Endothelial cell of umbilical vein (primary cell): Measurements from ENCODE around the gene AIG1. TPM values are rescaled to one million over a fixed set of nuclear protein-coding genes. Genes with fewer than 3 reads are reported as not detected.

ENCODE experiments used
- BruUV-seq: library from RNA; stranded (reverse); fragments of 400-500 nt; replicated peaks from 2 replicates; lab custom pipeline; 2021; lab: Mats Ljungman, UMichigan
- CTCF ChIA-PET: fragments of 300-600, 350-600 bp; sonication (Branson Sonifier 250); formaldehyde crosslinking; loops from one replicate; lab custom pipeline; 2021; ENCODE audit warnings: antibody characterized with exemption, inconsistent platforms; lab: Charles Lee
- POLR2A ChIA-PET: fragments of 300-600, 350-600 bp; sonication (Branson Sonifier 250); formaldehyde crosslinking; loops from one replicate; lab custom pipeline; 2021; ENCODE audit warnings: antibody characterized with exemption, inconsistent platforms; lab: Charles Lee
- DNase-seq: peaks from one replicate; pipeline ENCODE4 v3.0.0-alpha.2; 2011; ENCODE audit warnings: low read depth, low spot score
- FAIRE-seq: peaks from 2 replicates; lab custom pipeline; 2011; peaks lifted over from hg19 to GRCh38; lab: Jason Lieb, UNC
- H2AFZ ChIP-seq: 2 replicates; pipeline ENCODE4 v1.6.0; 2012; ENCODE audit warnings: low read depth, low read length, control low read depth, inconsistent platforms
- H3K27ac ChIP-seq: 2 replicates; pipeline ENCODE4 v1.5.1; 2011; ENCODE audit warnings: low read depth, mild to moderate bottlenecking, control low read depth, low read length, moderate library complexity; ENCODE audit not compliant: insufficient read depth
- H3K27me3 ChIP-seq, 2 experiments: 2 replicates each; pipeline versions ENCODE4 v1.6.0 to v1.6.1; 2011; ENCODE audit warnings: low read length in 2 of 2, mixed read lengths in 1 of 2; ENCODE audit not compliant: control insufficient read depth in 2 of 2, insufficient read depth in 2 of 2
- H3K36me3 ChIP-seq, 2 experiments: 2 replicates in 1 of 2; 3 replicates in 1 of 2; pipeline ENCODE4 v1.5.1; 2011; ENCODE audit warnings: low read length in 2 of 2, mild to moderate bottlenecking in 1 of 2, moderate library complexity in 1 of 2; ENCODE audit not compliant: control insufficient read depth in 2 of 2, insufficient read depth in 2 of 2; ENCODE audit errors: extremely low read depth in 1 of 2
- H3K4me1 ChIP-seq: 3 replicates; pipeline ENCODE4 v1.5.1; 2011; ENCODE audit warnings: mild to moderate bottlenecking, low read length; ENCODE audit not compliant: control insufficient read depth, insufficient read depth; ENCODE audit errors: extremely low read depth
- H3K4me2 ChIP-seq: 2 replicates; pipeline ENCODE4 v1.6.1; 2011; ENCODE audit warnings: low read length, control low read depth, mixed read lengths; ENCODE audit not compliant: insufficient read depth
- H3K4me3 ChIP-seq, 3 experiments: fragments of 200-600 bp in 1 of 3; sonication (generic), shearing (Covaris generic) in 1 of 3; replicated peaks in 1 of 3; 2 replicates each; pipeline ENCODE4 v1.5.1; 2011 to 2016; ENCODE audit warnings: control low read depth in 3 of 3, low read length in 3 of 3, mild to moderate bottlenecking in 2 of 3, inconsistent platforms in 1 of 3, low read depth in 1 of 3, moderate library complexity in 1 of 3; ENCODE audit not compliant: insufficient read depth in 1 of 3
- H3K79me2 ChIP-seq: 2 replicates; pipeline ENCODE4 v1.6.0; 2012; ENCODE audit warnings: low read length, inconsistent platforms; ENCODE audit not compliant: control insufficient read depth, insufficient read depth
- H3K9ac ChIP-seq: replicated peaks from 2 replicates; pipeline ENCODE3; 2011; ENCODE audit warnings: low read length, control low read depth; ENCODE audit not compliant: insufficient read depth; ENCODE audit errors: extremely low read depth
- H3K9me1 ChIP-seq: replicated peaks from 3 replicates; pipeline ENCODE4 v1.6.0; 2011; ENCODE audit warnings: mild to moderate bottlenecking, low read length; ENCODE audit not compliant: control insufficient read depth, insufficient read depth; ENCODE audit errors: extremely low read depth
- H3K9me3 ChIP-seq: replicated peaks from 2 replicates; pipeline ENCODE4 v1.5.1; 2012; ENCODE audit warnings: low read length, inconsistent platforms; ENCODE audit not compliant: control insufficient read depth, insufficient read depth
- H4K20me1 ChIP-seq: replicated peaks from 2 replicates; pipeline ENCODE3; 2011; ENCODE audit warnings: mild to moderate bottlenecking, low read length; ENCODE audit not compliant: control insufficient read depth, insufficient read depth; ENCODE audit errors: extremely low read depth
- CTCF ChIP-seq, 2 donors: IDR thresholded peaks; 1 replicate in 1 of 2; 2 replicates in 1 of 2; pipeline ENCODE4 v1.5.1; 2011; ENCODE audit warnings: low read length in 2 of 2, mild to moderate bottlenecking in 2 of 2, moderate library complexity in 2 of 2, control low read depth in 1 of 2, inconsistent platforms in 1 of 2, low read depth in 1 of 2; ENCODE audit not compliant: insufficient read depth in 1 of 2; ENCODE audit errors: extremely low read depth in 1 of 2
- EZH2 ChIP-seq: IDR thresholded peaks from 2 replicates; pipeline ENCODE4 v1.6.1; 2012; ENCODE audit warnings: borderline replicate concordance, low read depth, mild to moderate bottlenecking, moderate library complexity, low read length, inconsistent platforms; ENCODE audit not compliant: severe bottlenecking
- FOS ChIP-seq: IDR thresholded peaks from 2 replicates; pipeline ENCODE4 v1.6.1; 2011; ENCODE audit warnings: mild to moderate bottlenecking, low read length, moderate library complexity, borderline replicate concordance; ENCODE audit not compliant: insufficient read depth
- GATA2 ChIP-seq: IDR thresholded peaks from 2 replicates; pipeline ENCODE4 v1.7.0; 2011; ENCODE audit warnings: low read depth, mild to moderate bottlenecking, moderate library complexity, mixed read lengths, low read length; ENCODE audit not compliant: insufficient read length, insufficient read depth
- JUN ChIP-seq: IDR thresholded peaks from 2 replicates; pipeline ENCODE4 v1.6.1; 2011; ENCODE audit warnings: borderline replicate concordance, low read depth; ENCODE audit not compliant: insufficient read length, insufficient read depth
- MAX ChIP-seq: IDR thresholded peaks from 2 replicates; pipeline ENCODE4 v1.6.1; 2011; ENCODE audit not compliant: insufficient read depth, insufficient read length
- MYC ChIP-seq: IDR thresholded peaks from one replicate; pipeline ENCODE4 v1.6.1; 2011; ENCODE audit warnings: mild to moderate bottlenecking, low read depth, low read length
- POLR2A ChIP-seq: IDR thresholded peaks from 2 replicates; pipeline ENCODE4 v1.6.1; 2012; ENCODE audit warnings: low read depth, mild to moderate bottlenecking, control low read depth, low read length
- POLR2AphosphoS5 ChIP-seq: IDR thresholded peaks from 2 replicates; pipeline ENCODE4 v1.6.1; 2012; ENCODE audit warnings: low read depth, mild to moderate bottlenecking, control low read depth, low read length, moderate library complexity; ENCODE audit not compliant: insufficient read depth
- dilution Hi-C: fragments of 300-500 bp; cut with MboI; formaldehyde crosslinking; loops from one replicate; pipeline ENCODE4 v1.15.0; 2019; ENCODE audit warnings: low sequenced_read_pairs; ENCODE audit not compliant: extremely low pct_ligation_motif_present
- intact Hi-C: fragments of 100-400 bp; cut with micrococcal nuclease; formaldehyde crosslinking; loops from one replicate; pipeline ENCODE4 v1.10.0; 2022
- polyA plus RNA-seq, 4 experiments: library from polyadenylated mRNA; depleted of rRNA in 3 of 4; stranded (reverse) in 3 of 4; unstranded in 1 of 4; fragments of >200 nt; gene quantifications; 2 replicates each; pipeline versions ENCODE4 v1.2.1 to v1.2.3, GENCODE V29; 2011 to 2012; ENCODE audit warnings: missing spikeins in 1 of 4
- total RNA-seq: library from RNA; stranded (reverse); gene quantifications from 2 replicates; pipeline ENCODE4 v1.2.3, GENCODE V29; 2021

The AIG1 gene
- total and polyA plus RNA-seq, 2 donors (not counting 3 experiments of a cell fraction or from before 2014, with no cell fraction given) = 17.7 to 22.7 TPM

GRCh38 chr6:143236151-143236798, 175.6 kb downstream of the AIG1 start:
- BruUV-seq = no TSS peak
- H3K36me3 ChIP-seq = no peaks in the 10 kb centered on the region
- no peak overlapping the region for H3K9ac ChIP-seq
- no peak overlapping the region for H2AFZ ChIP-seq
- no peak for TF ChIP-seq GATA2
- H3K79me2 ChIP-seq = no peaks in the 10 kb centered on the region
- H3K9me3 ChIP-seq = no peaks in the 10 kb centered on the region
- no peaks in the 10 kb centered on the region for H3K9me1 ChIP-seq
- DNase-seq (no peak), FAIRE-seq (no peak)
- H4K20me1 ChIP-seq = no peaks in the 10 kb centered on the region
- dilution Hi-C loops (no loop called here), intact Hi-C loops (no loop called here)
- H3K4me3 ChIP-seq = no peak overlapping the region
- H3K27me3 ChIP-seq = no peaks in the 10 kb centered on the region
- no peak overlapping the region for H3K27ac ChIP-seq
- no peak overlapping the region for H3K4me2 ChIP-seq
- no peaks in the 10 kb centered on the region for H3K4me1 ChIP-seq
- ChIA-PET POLR2A (no interaction called here), CTCF (interaction anchor here (2.0 kb wide), 1 partner anchor 191 kb away, joined by 5 read pairs; no protein-coding TSS in a partner anchor)

GRCh38 chr6:143238306-143238705, 177.6 kb downstream of the AIG1 start:
- no peak overlapping the region for H3K27ac ChIP-seq
- H4K20me1 ChIP-seq = no peaks in the 10 kb centered on the region
- no peak overlapping the region for H3K4me3 ChIP-seq
- CTCF ChIA-PET = no interaction called here
- dilution Hi-C loops = no loop called here
- TF ChIP-seq EZH2 (no peak), GATA2 (no peak), MAX (no peak), POLR2A (no peak), JUN (no peak), MYC (no peak), CTCF (IDR thresholded peaks at IDR 0.05; ENCODE audit: extremely low read depth in 1 of 2, insufficient read depth in 1 of 2, low read depth in 1 of 2, low read length in 2 of 2) (no peak), FOS (no peak), POLR2AphosphoS5 (no peak)
- no peak overlapping the region for H2AFZ ChIP-seq
- no peaks in the 10 kb centered on the region for H3K36me3 ChIP-seq
- intact Hi-C loops = no loop called here
- no peaks in the 10 kb centered on the region for H3K9me1 ChIP-seq
- H3K9ac ChIP-seq = no peak overlapping the region
- no peak overlapping the region for H3K4me2 ChIP-seq
- no peaks in the 10 kb centered on the region for H3K9me3 ChIP-seq
- DNase-seq = no peak
- no TSS peak for BruUV-seq
- no peaks in the 10 kb centered on the region for H3K79me2 ChIP-seq
- POLR2A ChIA-PET = no interaction called here
- H3K4me1 ChIP-seq = no peaks in the 10 kb centered on the region
- no peak for FAIRE-seq
- H3K27me3 ChIP-seq = no peaks in the 10 kb centered on the region
